K562 (cell line): Measurements from ENCODE around the gene NRTN. TPM values are rescaled to one million over a fixed set of nuclear protein-coding genes. Genes with fewer than 3 reads are reported as not detected.
A peak's percentile ranks its signal among the peaks of the same experiment; 100 is the strongest.

Source experiments
- BHLHE40 ChIP-seq: IDR thresholded peaks from 2 replicates; pipeline ENCODE4 v1.6.1; 2011; ENCODE audit warnings: low read length, improper control_type of control experiment
- CBX1 ChIP-seq: sonication (generic); IDR thresholded peaks from 2 replicates; pipeline ENCODE4 v1.6.1; 2016; ENCODE audit warnings: antibody characterized with exemption, low read depth, mild to moderate bottlenecking
- HDAC3 ChIP-seq: fragments of 450-650 bp; IDR thresholded peaks from 2 replicates; pipeline ENCODE4 v1.6.1; 2018; ENCODE audit warnings: borderline replicate concordance, mild to moderate bottlenecking, moderate library complexity; ENCODE audit not compliant: partially characterized antibody
- MAFG ChIP-seq: fragments of 450-650 bp; conservative IDR thresholded peaks from 2 replicates; pipeline ENCODE4 v1.6.1; 2016; ENCODE audit warnings: missing genetic modification characterization, missing compliant biosample characterization
- MTA1 ChIP-seq: fragments of 450-650 bp; IDR thresholded peaks from 2 replicates; pipeline ENCODE4 v1.6.1; 2017; ENCODE audit warnings: borderline replicate concordance
- NEUROD1 ChIP-seq: fragments of 150-350 bp; IDR thresholded peaks from 2 replicates; pipeline ENCODE4 v1.6.1; 2014; ENCODE audit warnings: borderline replicate concordance, low read length, low read depth; ENCODE audit not compliant: partially characterized antibody
- PCBP1 ChIP-seq: fragments of 200-400 bp; formaldehyde crosslinking; IDR thresholded peaks from 2 replicates; pipeline ENCODE4 v1.6.1; 2018; ENCODE audit warnings: mild to moderate bottlenecking, low read depth, low read length; ENCODE audit not compliant: poor library complexity, severe bottlenecking
- PML ChIP-seq: IDR thresholded peaks from 2 replicates; pipeline ENCODE4 v1.6.1; 2012; ENCODE audit warnings: low read length, inconsistent platforms
- POLR2A ChIP-seq: fragments of 450-650 bp; conservative IDR thresholded peaks from 2 replicates; pipeline ENCODE4 v1.6.1; 2016
- POLR2AphosphoS2 ChIP-seq: IDR thresholded peaks from 2 replicates; pipeline ENCODE4 v1.6.1; 2012; ENCODE audit warnings: low read length, improper control_type of control experiment
- PPARD ChIP-seq: fragments of 250-450 bp; sonication (Bioruptor Pico); IDR thresholded peaks from 2 replicates; pipeline ENCODE4 v1.8.0; 2022; ENCODE audit warnings: inconsistent platforms, mild to moderate bottlenecking, moderate library complexity
- SIN3A ChIP-seq, 2 experiments: fragments of 150-350 bp in 1 of 2; IDR thresholded peaks; 2 replicates each; pipeline ENCODE4 v1.6.1; 2011 to 2016; ENCODE audit warnings: borderline replicate concordance in 2 of 2, low read depth in 2 of 2, low read length in 2 of 2, mild to moderate bottlenecking in 2 of 2, moderate library complexity in 2 of 2; ENCODE audit not compliant: control insufficient read depth in 1 of 2
- SMARCA5 ChIP-seq: fragments of 450-650 bp; IDR thresholded peaks from 2 replicates; pipeline ENCODE4 v1.6.1; 2016
- SMARCB1 ChIP-seq: IDR thresholded peaks from 2 replicates; pipeline ENCODE4 v1.6.1; 2011; ENCODE audit warnings: improper control_type of control experiment, low read depth; ENCODE audit not compliant: insufficient read length
- TBP ChIP-seq: optimal IDR thresholded peaks from 2 replicates; pipeline ENCODE3; 2011; ENCODE audit warnings: low read depth, low read length, improper control_type of control experiment
- TEAD4 ChIP-seq, 2 experiments: sonication (generic) in 1 of 2; formaldehyde crosslinking in 1 of 2; IDR thresholded peaks; 2 replicates each; pipeline versions ENCODE4 v1.6.1 to v1.8.0; 2012 to 2022; ENCODE audit warnings: borderline replicate concordance in 1 of 2, inconsistent platforms in 1 of 2, low read length in 1 of 2, mild to moderate bottlenecking in 1 of 2, missing genetic modification reagents in 1 of 2
- ZFX ChIP-seq: sonication (generic); formaldehyde crosslinking; IDR thresholded peaks from 2 replicates; pipeline ENCODE4 v1.8.0; 2022; ENCODE audit warnings: mild to moderate bottlenecking, missing genetic modification reagents, moderate library complexity
- ZNF143 ChIP-seq: sonication (generic); formaldehyde crosslinking; IDR thresholded peaks from 2 replicates; pipeline ENCODE4 v1.9.0; 2022; ENCODE audit warnings: mild to moderate bottlenecking, missing genetic modification reagents
- ZNF175 ChIP-seq: fragments of 200-800 bp; sonication (Bioruptor generic); IDR thresholded peaks from 2 replicates; pipeline ENCODE4 v1.6.1; 2016; ENCODE audit warnings: low read depth, mild to moderate bottlenecking, missing genetic modification characterization, missing compliant biosample characterization
- ZNF23 ChIP-seq: fragments of 250-450 bp; sonication (Bioruptor Pico); IDR thresholded peaks from 2 replicates; pipeline ENCODE4 v1.4.0; 2020; ENCODE audit warnings: mild to moderate bottlenecking
- ZNF431 ChIP-seq: sonication (generic); formaldehyde crosslinking; IDR thresholded peaks from 2 replicates; pipeline ENCODE4 v1.8.0; 2022; ENCODE audit warnings: mild to moderate bottlenecking, missing genetic modification reagents
- ZNF589 ChIP-seq: fragments of 200-800 bp; sonication (Bioruptor generic); IDR thresholded peaks from 2 replicates; pipeline ENCODE4 v1.6.1; 2016; ENCODE audit warnings: low read depth, missing genetic modification characterization, missing compliant biosample characterization
- polyA plus RNA-seq, 8 experiments: library from polyadenylated mRNA; depleted of rRNA in 4 of 8; stranded (reverse) in 5 of 8; unstranded in 3 of 8; fragments of >200 nt; fragmentation: Nextera tagmentation in 2 of 8; fragmentation: Illumina TruSeq in 1 of 8; extraction: Ambion mirVana in 2 of 8; extraction: Trizol in 1 of 8; gene quantifications; 2 replicates each; pipeline versions ENCODE4 v1.2.1 to v1.2.3, GENCODE V29; 2011 to 2014; ENCODE audit warnings: inconsistent platforms in 1 of 8, missing spikeins in 1 of 8
- total RNA-seq, 7 experiments: library from RNA; depleted of rRNA in 6 of 7; stranded (reverse); fragments of >200 nt in 6 of 7; fragmentation: Illumina TruSeq in 2 of 7; extraction: Trizol in 2 of 7; gene quantifications; 2 replicates each; pipeline versions ENCODE4 v1.2.1 to v1.2.3, GENCODE V29; 2011 to 2021; ENCODE audit warnings: low replicate concordance in 1 of 7
- TF ChIP-seq, protein P1 (sequence below): IDR thresholded peaks from 2 replicates; pipeline ENCODE4 v1.6.1; 2011; ENCODE audit not compliant: insufficient read length; ENCODE audit errors: extremely low read depth
- TF ChIP-seq, protein P2 (sequence below): conservative IDR thresholded peaks from 2 replicates; pipeline ENCODE4 v1.6.1; 2011; ENCODE audit warnings: low read depth, mild to moderate bottlenecking, low read length; ENCODE audit not compliant: control insufficient read depth
- TF ChIP-seq, protein P3 (sequence below): fragments of 450-650 bp; IDR thresholded peaks from 2 replicates; pipeline ENCODE4 v1.6.1; 2016; ENCODE audit warnings: low read depth, mild to moderate bottlenecking, moderate library complexity
- TF ChIP-seq, protein P4 (sequence below): fragments of 250-450 bp; sonication (Bioruptor Pico); IDR thresholded peaks from 2 replicates; pipeline ENCODE4 v1.5.1; 2021; ENCODE audit warnings: mild to moderate bottlenecking

Gene NRTN
- total and polyA plus RNA-seq, 9 of the 15 experiments (the other 6 are each of a cell fraction or from before 2014, with no cell fraction given) = 0.62 to 8.1 (median 1.6) TPM; not detected in 2

DNA sequence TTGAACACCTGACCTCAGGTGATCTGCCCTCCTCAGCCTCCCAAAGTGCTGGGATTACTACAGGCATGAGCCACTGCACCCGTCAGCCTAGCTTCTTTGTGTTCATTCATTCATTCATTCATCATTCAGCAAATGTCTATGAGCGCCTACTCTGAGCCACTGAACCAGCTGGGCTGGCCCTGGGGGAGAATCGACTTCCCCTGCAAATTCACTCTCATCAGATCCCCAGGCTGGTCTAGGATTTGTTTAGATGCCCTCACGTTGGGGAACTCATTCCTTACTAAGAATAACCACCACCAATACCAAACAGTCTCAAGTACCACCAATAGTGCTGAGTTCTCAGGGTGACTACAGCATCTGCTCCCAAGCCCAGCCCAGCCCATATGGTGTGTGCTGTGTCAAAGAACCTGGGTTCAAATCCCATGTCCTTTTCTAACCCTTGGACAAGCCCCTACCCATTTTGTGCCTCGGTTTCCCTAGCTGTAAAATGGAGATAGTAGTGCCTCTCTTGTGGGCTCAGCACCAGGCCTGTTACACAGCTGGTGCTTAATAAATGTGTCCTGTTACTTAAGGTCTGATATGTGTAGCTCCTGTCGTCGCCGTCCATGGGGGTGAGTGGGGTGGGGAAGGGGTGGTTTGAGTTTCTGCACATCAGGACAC, 16.8 kb downstream of the NRTN start (continued):
- TF ChIP-seq, protein P1, sequence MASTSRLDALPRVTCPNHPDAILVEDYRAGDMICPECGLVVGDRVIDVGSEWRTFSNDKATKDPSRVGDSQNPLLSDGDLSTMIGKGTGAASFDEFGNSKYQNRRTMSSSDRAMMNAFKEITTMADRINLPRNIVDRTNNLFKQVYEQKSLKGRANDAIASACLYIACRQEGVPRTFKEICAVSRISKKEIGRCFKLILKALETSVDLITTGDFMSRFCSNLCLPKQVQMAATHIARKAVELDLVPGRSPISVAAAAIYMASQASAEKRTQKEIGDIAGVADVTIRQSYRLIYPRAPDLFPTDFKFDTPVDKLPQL = peak; percentile 56
- peak; percentile 65; the same call in 1 of the 2 replicates for TF ChIP-seq PML
- no peak for TF ChIP-seq NEUROD1
- TF ChIP-seq ZNF589 = no peak
- no peak for TF ChIP-seq ZNF23 (CRISPR knock-in tag)
- TF ChIP-seq TBP = peak; percentile 77
- TF ChIP-seq ZNF143 = no peak
- no peak for TF ChIP-seq ZFX (CRISPR knock-in tag)
- no peak for TF ChIP-seq ZNF175 (CRISPR knock-in tag)
- no peak for TF ChIP-seq PCBP1
- no peak for TF ChIP-seq ZNF431
- TF ChIP-seq SIN3A (IDR thresholded peaks at IDR 0.05; ENCODE audit: borderline replicate concordance in 2 of 2, control insufficient read depth in 1 of 2, low read depth in 2 of 2, low read length in 2 of 2) = 0 out of 4 replicates have a peak, but pooled peaks of 1 of the 2 experiments have one; percentile 14
- TF ChIP-seq SMARCA5 = no peak
- no peak for TF ChIP-seq SMARCB1
- no peak for TF ChIP-seq BHLHE40
- TF ChIP-seq CBX1 = peak; percentile 38; the same call in 1 of the 2 replicates
- no peak for TF ChIP-seq PPARD (CRISPR knock-in tag)
- TF ChIP-seq HDAC3 = no peak
- TF ChIP-seq TEAD4 (IDR thresholded peaks at IDR 0.05; ENCODE audit: low read length) = 0 out of 2 replicates have a peak, but pooled peaks have one; percentile 16
- no peak for TF ChIP-seq TEAD4 (CRISPR knock-in tag; IDR thresholded peaks at IDR 0.05; ENCODE audit: borderline replicate concordance)
- no peak for TF ChIP-seq MAFG (tag)
- TF ChIP-seq POLR2AphosphoS2 = no peak
- TF ChIP-seq, protein P2, sequence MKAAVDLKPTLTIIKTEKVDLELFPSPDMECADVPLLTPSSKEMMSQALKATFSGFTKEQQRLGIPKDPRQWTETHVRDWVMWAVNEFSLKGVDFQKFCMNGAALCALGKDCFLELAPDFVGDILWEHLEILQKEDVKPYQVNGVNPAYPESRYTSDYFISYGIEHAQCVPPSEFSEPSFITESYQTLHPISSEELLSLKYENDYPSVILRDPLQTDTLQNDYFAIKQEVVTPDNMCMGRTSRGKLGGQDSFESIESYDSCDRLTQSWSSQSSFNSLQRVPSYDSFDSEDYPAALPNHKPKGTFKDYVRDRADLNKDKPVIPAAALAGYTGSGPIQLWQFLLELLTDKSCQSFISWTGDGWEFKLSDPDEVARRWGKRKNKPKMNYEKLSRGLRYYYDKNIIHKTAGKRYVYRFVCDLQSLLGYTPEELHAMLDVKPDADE = no peak
- TF ChIP-seq, protein P3, sequence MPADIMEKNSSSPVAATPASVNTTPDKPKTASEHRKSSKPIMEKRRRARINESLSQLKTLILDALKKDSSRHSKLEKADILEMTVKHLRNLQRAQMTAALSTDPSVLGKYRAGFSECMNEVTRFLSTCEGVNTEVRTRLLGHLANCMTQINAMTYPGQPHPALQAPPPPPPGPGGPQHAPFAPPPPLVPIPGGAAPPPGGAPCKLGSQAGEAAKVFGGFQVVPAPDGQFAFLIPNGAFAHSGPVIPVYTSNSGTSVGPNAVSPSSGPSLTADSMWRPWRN = no peak
- TF ChIP-seq, protein P4, sequence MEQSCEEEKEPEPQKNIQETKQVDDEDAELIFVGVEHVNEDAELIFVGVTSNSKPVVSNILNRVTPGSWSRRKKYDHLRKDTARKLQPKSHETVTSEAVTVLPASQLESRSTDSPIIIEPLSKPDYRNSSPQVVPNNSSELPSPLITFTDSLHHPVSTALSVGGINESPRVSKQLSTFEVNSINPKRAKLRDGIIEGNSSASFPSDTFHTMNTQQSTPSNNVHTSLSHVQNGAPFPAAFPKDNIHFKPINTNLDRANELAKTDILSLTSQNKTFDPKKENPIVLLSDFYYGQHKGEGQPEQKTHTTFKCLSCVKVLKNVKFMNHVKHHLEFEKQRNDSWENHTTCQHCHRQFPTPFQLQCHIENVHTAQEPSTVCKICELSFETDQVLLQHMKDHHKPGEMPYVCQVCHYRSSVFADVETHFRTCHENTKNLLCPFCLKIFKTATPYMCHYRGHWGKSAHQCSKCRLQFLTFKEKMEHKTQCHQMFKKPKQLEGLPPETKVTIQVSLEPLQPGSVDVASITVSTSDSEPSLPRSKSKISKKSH (CRISPR knock-in tag) = no peak
- peak; percentile 72 for TF ChIP-seq POLR2A
- no peak for TF ChIP-seq MTA1
